K562 (cell line): ENCODE data around the gene HOXB7. TPM values are rescaled to one million over a fixed set of nuclear protein-coding genes. Genes with fewer than 3 reads are reported as not detected.

ENCODE experiments used
- polyA plus RNA-seq, 8 experiments: library from polyadenylated mRNA; depleted of rRNA in 4 of 8; stranded (reverse) in 5 of 8; unstranded in 3 of 8; fragments of >200 nt; fragmentation: Nextera tagmentation in 2 of 8; fragmentation: Illumina TruSeq in 1 of 8; extraction: Ambion mirVana in 2 of 8; extraction: Trizol in 1 of 8; gene quantifications; 2 replicates each; pipeline versions ENCODE4 v1.2.1 to v1.2.3, GENCODE V29; 2011 to 2014; ENCODE audit warnings: inconsistent platforms in 1 of 8, missing spikeins in 1 of 8
- total RNA-seq, 7 experiments: library from RNA; depleted of rRNA in 6 of 7; stranded (reverse); fragments of >200 nt in 6 of 7; fragmentation: Illumina TruSeq in 2 of 7; extraction: Trizol in 2 of 7; gene quantifications; 2 replicates each; pipeline versions ENCODE4 v1.2.1 to v1.2.3, GENCODE V29; 2011 to 2021; ENCODE audit warnings: low replicate concordance in 1 of 7
- TF ChIP-seq, protein P1 (sequence below), 3 experiments: fragments of 200-800 bp in 1 of 3; fragments of 250-450 bp in 1 of 3; fragments of 450-650 bp in 1 of 3; sonication (Bioruptor Pico) in 1 of 3; sonication (Bioruptor generic) in 1 of 3; formaldehyde crosslinking in 1 of 3; IDR thresholded peaks; 2 replicates each; pipeline versions ENCODE4 v1.6.1 to v1.8.0; 2016 to 2022; ENCODE audit warnings: mild to moderate bottlenecking in 2 of 3, missing genetic modification characterization in 2 of 3, missing compliant biosample characterization in 1 of 3, moderate library complexity in 1 of 3
- TF ChIP-seq, protein P2 (sequence below), 2 experiments: fragments of 450-650 bp in 1 of 2; sonication (generic) in 1 of 2; formaldehyde crosslinking in 1 of 2; IDR thresholded peaks in 1 of 2; conservative IDR thresholded peaks in 1 of 2; 2 replicates each; pipeline versions ENCODE4 v1.6.1 to v1.8.1; 2016 to 2023; ENCODE audit warnings: mild to moderate bottlenecking in 2 of 2, moderate library complexity in 2 of 2, inconsistent platforms in 1 of 2, missing genetic modification reagents in 1 of 2
- TF ChIP-seq, protein P3 (sequence below): fragments of 250-450 bp; sonication (Bioruptor Pico); IDR thresholded peaks from 2 replicates; pipeline ENCODE4 v1.5.0; 2021

HOXB7 gene
- total and polyA plus RNA-seq, 9 of the 15 experiments (the other 6 are each of a cell fraction or from before 2014, with no cell fraction given), result 5.5 to 16.7 (median 8.3) TPM

DNA sequence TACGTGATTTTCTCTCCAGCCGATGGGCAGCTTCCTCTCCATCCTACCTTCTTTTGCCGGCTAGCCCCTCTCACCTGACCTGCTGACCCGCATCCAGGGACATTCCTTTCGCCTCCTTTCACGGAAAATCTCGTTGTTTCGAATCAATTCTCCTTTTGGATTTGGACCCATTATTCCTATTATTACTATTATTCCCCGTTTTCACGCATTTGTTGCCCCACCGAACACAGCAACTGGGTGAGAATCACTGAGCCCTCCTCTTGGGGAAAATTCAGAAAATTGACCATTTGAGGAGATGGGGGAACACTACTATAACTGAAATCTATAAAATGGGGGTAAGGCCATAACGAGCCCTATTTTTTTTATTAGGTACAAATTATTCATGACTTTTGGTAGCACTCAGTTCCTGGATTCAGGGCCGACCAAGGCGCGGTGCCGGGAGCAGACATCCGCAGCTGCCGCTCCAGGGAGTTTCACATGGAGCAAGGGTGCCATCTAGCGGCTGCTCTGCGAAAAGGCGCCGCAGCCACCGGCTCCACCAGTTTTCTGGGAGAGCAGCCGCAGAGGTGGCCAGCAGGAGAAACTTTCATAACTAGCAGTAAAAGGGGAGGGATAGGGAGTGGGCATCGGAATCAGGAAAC, 7.6 kb upstream of the HOXB7 start (continued):
- TF ChIP-seq, protein P1, sequence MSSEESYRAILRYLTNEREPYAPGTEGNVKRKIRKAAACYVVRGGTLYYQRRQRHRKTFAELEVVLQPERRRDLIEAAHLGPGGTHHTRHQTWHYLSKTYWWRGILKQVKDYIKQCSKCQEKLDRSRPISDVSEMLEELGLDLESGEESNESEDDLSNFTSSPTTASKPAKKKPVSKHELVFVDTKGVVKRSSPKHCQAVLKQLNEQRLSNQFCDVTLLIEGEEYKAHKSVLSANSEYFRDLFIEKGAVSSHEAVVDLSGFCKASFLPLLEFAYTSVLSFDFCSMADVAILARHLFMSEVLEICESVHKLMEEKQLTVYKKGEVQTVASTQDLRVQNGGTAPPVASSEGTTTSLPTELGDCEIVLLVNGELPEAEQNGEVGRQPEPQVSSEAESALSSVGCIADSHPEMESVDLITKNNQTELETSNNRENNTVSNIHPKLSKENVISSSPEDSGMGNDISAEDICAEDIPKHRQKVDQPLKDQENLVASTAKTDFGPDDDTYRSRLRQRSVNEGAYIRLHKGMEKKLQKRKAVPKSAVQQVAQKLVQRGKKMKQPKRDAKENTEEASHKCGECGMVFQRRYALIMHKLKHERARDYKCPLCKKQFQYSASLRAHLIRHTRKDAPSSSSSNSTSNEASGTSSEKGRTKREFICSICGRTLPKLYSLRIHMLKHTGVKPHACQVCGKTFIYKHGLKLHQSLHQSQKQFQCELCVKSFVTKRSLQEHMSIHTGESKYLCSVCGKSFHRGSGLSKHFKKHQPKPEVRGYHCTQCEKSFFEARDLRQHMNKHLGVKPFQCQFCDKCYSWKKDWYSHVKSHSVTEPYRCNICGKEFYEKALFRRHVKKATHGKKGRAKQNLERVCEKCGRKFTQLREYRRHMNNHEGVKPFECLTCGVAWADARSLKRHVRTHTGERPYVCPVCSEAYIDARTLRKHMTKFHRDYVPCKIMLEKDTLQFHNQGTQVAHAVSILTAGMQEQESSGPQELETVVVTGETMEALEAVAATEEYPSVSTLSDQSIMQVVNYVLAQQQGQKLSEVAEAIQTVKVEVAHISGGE (CRISPR knock-in tag; IDR thresholded peaks at IDR 0.05), result no peak
- TF ChIP-seq, protein P2, sequence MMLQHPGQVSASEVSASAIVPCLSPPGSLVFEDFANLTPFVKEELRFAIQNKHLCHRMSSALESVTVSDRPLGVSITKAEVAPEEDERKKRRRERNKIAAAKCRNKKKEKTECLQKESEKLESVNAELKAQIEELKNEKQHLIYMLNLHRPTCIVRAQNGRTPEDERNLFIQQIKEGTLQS (IDR thresholded peaks at IDR 0.05), result no peak
- TF ChIP-seq, protein P2 (CRISPR knock-in tag; conservative IDR thresholded peaks at IDR 0.05), result no peak
- TF ChIP-seq, protein P3, sequence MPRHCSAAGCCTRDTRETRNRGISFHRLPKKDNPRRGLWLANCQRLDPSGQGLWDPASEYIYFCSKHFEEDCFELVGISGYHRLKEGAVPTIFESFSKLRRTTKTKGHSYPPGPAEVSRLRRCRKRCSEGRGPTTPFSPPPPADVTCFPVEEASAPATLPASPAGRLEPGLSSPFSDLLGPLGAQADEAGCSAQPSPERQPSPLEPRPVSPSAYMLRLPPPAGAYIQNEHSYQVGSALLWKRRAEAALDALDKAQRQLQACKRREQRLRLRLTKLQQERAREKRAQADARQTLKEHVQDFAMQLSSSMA, result no peak
